Measurements from ENCODE around the gene STPG3. TPM values are rescaled to one million over a fixed set of nuclear protein-coding genes. Genes with fewer than 3 reads are reported as not detected.

The STPG3 gene
- total and polyA plus RNA-seq, 2 of the 13 experiments (the other 11 are each of a cell fraction or from before 2014, with no cell fraction given) = not detected

- TF ChIP-seq SP140L (CRISPR knock-in tag; IDR thresholded peaks at IDR 0.05; ENCODE audit: borderline replicate concordance) (0 out of 2 replicates have a peak, but pooled peaks have one; percentile 31), ZNF281 (CRISPR knock-in tag; IDR thresholded peaks at IDR 0.05; ENCODE audit: borderline replicate concordance) (peak; percentile 41; the same call in 1 of the 2 replicates), MLLT10 (CRISPR knock-in tag; IDR thresholded peaks at IDR 0.05) (no peak), ZNF616 (CRISPR knock-in tag; IDR thresholded peaks at IDR 0.05; ENCODE audit: low read depth) (no peak), ZNF589 (CRISPR knock-in tag; conservative IDR thresholded peaks at IDR 0.05) (peak; percentile 45; the same call in 1 of the 2 replicates), SIX1 (CRISPR knock-in tag; IDR thresholded peaks at IDR 0.05; ENCODE audit: borderline replicate concordance) (no peak), MTA3 (CRISPR knock-in tag; IDR thresholded peaks at IDR 0.05) (no peak), ZNF619 (CRISPR knock-in tag; IDR thresholded peaks at IDR 0.05) (no peak; the same call in 1 of the 2 replicates), ZFX (CRISPR knock-in tag; IDR thresholded peaks at IDR 0.05; ENCODE audit: low read depth) (peak; percentile 81), FOXP1 (IDR thresholded peaks at IDR 0.05) (no peak), FOXP1 (CRISPR knock-in tag; IDR thresholded peaks at IDR 0.05) (peak; percentile 41; the same call in 1 of the 2 replicates), MNT (IDR thresholded peaks at IDR 0.05) (no peak), ZNF12 (CRISPR knock-in tag; IDR thresholded peaks at IDR 0.05) (no peak), AHR (CRISPR knock-in tag; IDR thresholded peaks at IDR 0.05) (no peak; the same call in 1 of the 2 replicates), RERE (CRISPR knock-in tag; IDR thresholded peaks at IDR 0.05; ENCODE audit: low read depth) (no peak), ZNF567 (CRISPR knock-in tag; IDR thresholded peaks at IDR 0.05; ENCODE audit: borderline replicate concordance) (no peak; the same call in 1 of the 2 replicates), NKX3-1 (CRISPR knock-in tag; IDR thresholded peaks at IDR 0.05) (no peak), SP1 (IDR thresholded peaks at IDR 0.05) (no peak), SP1 (CRISPR knock-in tag; IDR thresholded peaks at IDR 0.05) (peak; percentile 80), KMT2B (CRISPR knock-in tag; IDR thresholded peaks at IDR 0.05) (peak; percentile 61; the same call in 1 of the 2 replicates), ZNF331 (CRISPR knock-in tag; IDR thresholded peaks at IDR 0.05) (peak; percentile 75; the same call in 1 of the 2 replicates), HIVEP1 (CRISPR knock-in tag; IDR thresholded peaks at IDR 0.05) (peak; percentile 80), ETV6 (CRISPR knock-in tag; conservative IDR thresholded peaks at IDR 0.05) (no peak)
Observed at GRCh38 chr9:137236238-137236935, 14.7 kb upstream of the STPG3 start (continued).

Measured in HepG2 (cell line).